ENCODE measurements around the gene ARHGAP44. TPM values are rescaled to one million over a fixed set of nuclear protein-coding genes. Genes with fewer than 3 reads are reported as not detected.

Gene ARHGAP44
- total and polyA plus RNA-seq, 2 of the 4 experiments (the other 2 are of a cell fraction), result 0.54 to 1.0 TPM

DNA sequence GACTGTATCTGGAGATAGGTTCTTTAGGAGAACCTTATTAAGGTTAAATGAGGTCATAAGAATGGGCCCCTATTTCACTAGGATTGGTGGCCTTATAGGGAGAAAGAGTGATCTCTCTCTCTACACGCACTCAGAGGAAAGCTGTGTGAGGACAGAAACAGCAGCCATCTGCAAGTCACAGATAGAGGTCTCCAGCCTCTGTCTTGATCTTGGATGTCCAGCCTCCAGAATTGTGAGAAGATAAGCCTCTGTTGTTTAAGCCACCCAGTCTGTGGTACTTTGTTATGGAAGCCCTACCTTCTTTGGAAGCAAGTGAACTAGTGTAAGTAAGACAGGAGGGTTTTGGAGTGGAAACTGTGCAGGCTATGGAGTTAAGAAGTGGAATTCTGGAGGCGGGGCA, 135.3 kb downstream of the ARHGAP44 start:
- H2BK120ac ChIP-seq (ENCODE audit: low read depth, low read length), result no peak overlapping the region
- no peak overlapping the region for H4K5ac ChIP-seq (ENCODE audit: low read depth, low read length)
- H4K8ac ChIP-seq (ENCODE audit: low read depth in 2 of 2, low read length in 2 of 2), result no peak overlapping the region
- in situ Hi-C loops (cut with MboI; ENCODE audit: low sequenced_read_pairs), result loop anchor here (25.0 kb wide), 1 partner anchor 112 kb away; no protein-coding TSS in a partner anchor
- CTCF ChIA-PET, result no interaction called here
- H3K4me3 ChIP-seq (ENCODE audit: insufficient read depth, low read depth, low read length), result no peak overlapping the region
- H3K9me3 ChIP-seq (ENCODE audit: control insufficient read depth, insufficient read depth, low read length), result no peaks in the 10 kb centered on the region
- no peak for TF ChIP-seq SMC3 (IDR thresholded peaks at IDR 0.05; ENCODE audit: low read depth, low read length)
- no peaks in the 10 kb centered on the region for H3K9me1 ChIP-seq (ENCODE audit: insufficient read depth, low read length)
- no peak overlapping the region for H3K27ac ChIP-seq (ENCODE audit: insufficient read depth, low read length)
- no peak overlapping the region for H2BK15ac ChIP-seq (ENCODE audit: low read depth, low read length)
- DNase-seq, result no peak
- H3K18ac ChIP-seq (ENCODE audit: low read depth, low read length), result no peak overlapping the region
- no peak for ATAC-seq (ENCODE audit: low read depth)
- no peak overlapping the region for H3K9ac ChIP-seq (ENCODE audit: low read depth, low read length)
- H3K4ac ChIP-seq (ENCODE audit: low read depth, low read length), result no peak overlapping the region
- no peak overlapping the region for H2AK5ac ChIP-seq (ENCODE audit: low read depth, low read length)
- no peak overlapping the region for H2BK20ac ChIP-seq (ENCODE audit: low read depth, low read length)
- no peaks in the 10 kb centered on the region for H3K79me1 ChIP-seq (ENCODE audit: low read depth in 1 of 2, low read length in 2 of 2)
- peaks cover 3% of the 10 kb centered on the region; the same call in 1 of the 2 replicates for H3K4me1 ChIP-seq (ENCODE audit: control insufficient read depth, insufficient read depth, low read length)
- intact Hi-C loops (cut with micrococcal nuclease), result no loop called here
- BruUV-seq (replicated peaks), result no TSS peak
- H2AFZ ChIP-seq (replicated peaks; ENCODE audit: low read length, poor library complexity), result no peak overlapping the region
- POLR2A ChIA-PET (ENCODE audit: unreplicated experiment), result no interaction called here
- no peak overlapping the region for H3K14ac ChIP-seq (replicated peaks; ENCODE audit: low read depth, low read length)
- no peaks in the 10 kb centered on the region for H3K27me3 ChIP-seq (ENCODE audit: control insufficient read depth, insufficient read depth, low read length)
- dilution Hi-C loops (cut with HindIII; ENCODE audit: low sequenced_read_pairs, unreplicated experiment), result no loop called here
- H3K23ac ChIP-seq (ENCODE audit: low read depth, low read length), result no peak overlapping the region
- no CpG with 5 or more reads among the region's 2 CpGs for WGBS, 2 experiments (ENCODE audit: extremely low coverage in 2 of 2, insufficient read length in 1 of 2)
- no peaks in the 10 kb centered on the region for H3K36me3 ChIP-seq (ENCODE audit: control insufficient read depth, insufficient read depth, low read length)
- no peak overlapping the region for H4K91ac ChIP-seq (ENCODE audit: insufficient read depth, low read depth, low read length)
- H3K4me2 ChIP-seq (ENCODE audit: low read depth, low read length), result no peak overlapping the region
- H2BK5ac ChIP-seq (ENCODE audit: low read depth, low read length, poor library complexity, severe bottlenecking), result no peak overlapping the region
- no peak overlapping the region for H2AK9ac ChIP-seq (replicated peaks; ENCODE audit: low read depth, low read length, poor library complexity)
- no peaks in the 10 kb centered on the region for H4K20me1 ChIP-seq (ENCODE audit: insufficient read depth, low read length)
- no peak overlapping the region for H3K56ac ChIP-seq (ENCODE audit: extremely low read depth, insufficient read depth, low read length)

Measured in IMR-90 (cell line).